ENCODE measurements around the gene LASP1NB.

Gene LASP1NB

DNA sequence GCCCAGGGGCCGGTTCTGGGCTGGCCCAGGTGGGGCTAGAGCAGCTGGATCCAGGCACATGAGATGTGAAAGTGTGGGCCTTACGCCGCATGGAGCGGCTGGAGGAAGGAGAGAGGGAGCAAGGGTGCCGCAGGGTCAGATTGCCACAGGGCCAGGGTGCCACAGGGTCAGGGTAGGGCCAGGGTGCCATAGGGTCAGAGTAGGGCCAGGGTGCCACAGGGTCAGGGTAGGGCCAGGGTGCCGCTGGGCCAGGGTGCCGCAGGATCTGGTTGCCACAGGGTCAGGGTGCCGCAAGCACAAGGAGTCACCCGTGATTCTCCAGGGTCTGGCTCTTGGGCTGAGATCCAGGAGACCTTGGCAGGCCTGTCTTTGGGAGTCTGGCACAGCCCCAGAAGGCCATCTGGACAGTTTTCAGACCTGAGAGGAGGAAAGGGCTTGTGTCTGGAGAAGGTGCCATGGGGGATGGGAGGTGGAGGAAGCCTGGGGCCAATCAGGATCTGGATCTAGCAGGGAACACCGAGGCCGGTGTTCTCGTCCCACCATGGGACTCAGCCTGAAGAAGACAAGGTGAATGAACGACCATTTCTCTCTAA, 13.1 kb upstream of the LASP1NB start:
- H3K4me3 ChIP-seq: no peak overlapping the region
- no peaks in the 10 kb centered on the region for H3K9me3 ChIP-seq
- TF ChIP-seq POLR2A (IDR thresholded peaks at IDR 0.05): no peak
- TF ChIP-seq, protein P1, sequence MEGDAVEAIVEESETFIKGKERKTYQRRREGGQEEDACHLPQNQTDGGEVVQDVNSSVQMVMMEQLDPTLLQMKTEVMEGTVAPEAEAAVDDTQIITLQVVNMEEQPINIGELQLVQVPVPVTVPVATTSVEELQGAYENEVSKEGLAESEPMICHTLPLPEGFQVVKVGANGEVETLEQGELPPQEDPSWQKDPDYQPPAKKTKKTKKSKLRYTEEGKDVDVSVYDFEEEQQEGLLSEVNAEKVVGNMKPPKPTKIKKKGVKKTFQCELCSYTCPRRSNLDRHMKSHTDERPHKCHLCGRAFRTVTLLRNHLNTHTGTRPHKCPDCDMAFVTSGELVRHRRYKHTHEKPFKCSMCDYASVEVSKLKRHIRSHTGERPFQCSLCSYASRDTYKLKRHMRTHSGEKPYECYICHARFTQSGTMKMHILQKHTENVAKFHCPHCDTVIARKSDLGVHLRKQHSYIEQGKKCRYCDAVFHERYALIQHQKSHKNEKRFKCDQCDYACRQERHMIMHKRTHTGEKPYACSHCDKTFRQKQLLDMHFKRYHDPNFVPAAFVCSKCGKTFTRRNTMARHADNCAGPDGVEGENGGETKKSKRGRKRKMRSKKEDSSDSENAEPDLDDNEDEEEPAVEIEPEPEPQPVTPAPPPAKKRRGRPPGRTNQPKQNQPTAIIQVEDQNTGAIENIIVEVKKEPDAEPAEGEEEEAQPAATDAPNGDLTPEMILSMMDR (IDR thresholded peaks at IDR 0.05): no peak
- intact Hi-C loops (cut with DNase I): no loop called here
- DNase-seq (peak; percentile 59 to 94 (median 93)), ATAC-seq (peak; percentile 74 to 95 (median 90))
- peak overlapping the region in 1 of 3 donors; percentile 34 for H3K27ac ChIP-seq
- WGBS (ENCODE audit: insufficient coverage, low coverage, low lambda C conversion rate, missing lambda C conversion rate): 15% methylated on average over 7 of the region's 13 CpGs
- peaks cover 0 to 27% (median 11%) of the 10 kb centered on the region in 4 donors for H3K36me3 ChIP-seq
- H3K4me1 ChIP-seq: peaks cover 0 to 58% (median 24%) of the 10 kb centered on the region in 4 donors
- no peaks in the 10 kb centered on the region for H3K27me3 ChIP-seq

DNA sequence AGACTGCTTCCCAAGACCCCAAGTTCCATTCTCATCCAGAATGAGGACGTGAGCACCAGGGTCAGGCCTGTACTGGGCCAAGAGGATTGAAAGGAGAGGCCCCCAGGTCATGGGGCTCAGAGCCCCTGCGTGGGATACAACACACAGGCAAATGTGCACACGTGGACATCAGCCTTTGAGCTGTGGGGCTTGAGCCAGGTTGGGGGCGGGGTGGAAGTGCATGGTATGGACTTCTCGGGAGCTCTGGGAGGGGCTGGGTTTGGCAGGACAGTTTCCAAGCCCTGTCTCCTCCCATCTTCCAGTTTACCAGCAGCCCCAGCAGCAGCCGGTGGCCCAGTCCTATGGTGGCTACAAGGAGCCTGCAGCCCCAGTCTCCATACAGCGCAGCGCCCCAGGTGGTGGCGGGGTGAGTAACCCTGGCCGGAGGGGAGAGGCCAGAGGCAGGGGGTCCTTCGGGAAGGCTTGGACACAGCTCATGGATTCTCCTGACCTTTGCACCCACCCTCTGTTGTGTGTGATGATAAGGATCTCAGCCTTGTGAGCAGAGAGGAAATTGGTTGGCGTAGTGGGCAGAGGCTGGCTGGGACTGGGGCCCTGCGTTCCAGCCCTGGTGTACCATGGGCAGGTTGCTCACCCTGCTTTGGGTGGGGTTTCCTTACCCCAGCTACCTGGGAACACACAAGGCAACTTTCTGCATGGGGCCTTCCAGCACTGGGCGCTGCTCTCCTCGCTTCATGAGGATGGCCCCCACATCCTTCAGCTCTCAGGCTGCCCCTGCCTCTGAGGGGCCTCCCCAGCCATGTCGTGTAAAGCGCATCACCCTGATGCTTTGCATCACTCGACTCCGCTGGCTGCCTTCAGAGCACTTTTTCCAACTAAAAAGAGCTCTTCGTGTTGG, 10.4 kb upstream of the LASP1NB start:
- intact Hi-C loops (cut with DNase I): no loop called here
- DNase-seq (peak in 2 of 3 donors; percentile 47 to 83), ATAC-seq (peak; percentile 40 to 62 (median 52))
- Histone ChIP-seq H3K4me1 (peaks cover 0 to 71% (median 24%) of the 10 kb centered on the region in 4 donors), H3K36me3 (peaks cover 11 to 42% (median 28%) of the 10 kb centered on the region in 4 donors), H3K27me3 (no peaks in the 10 kb centered on the region), H3K4me3 (peak overlapping the region in 2 of 3 donors; percentile 16 to 26), H3K9me3 (no peaks in the 10 kb centered on the region), H3K27ac (peak overlapping the region in 1 of 3 donors; percentile 33)
- no CpG with 5 or more reads among the region's 20 CpGs for WGBS (ENCODE audit: insufficient coverage, low coverage, low lambda C conversion rate, missing lambda C conversion rate)
- no peak for TF ChIP-seq POLR2A (IDR thresholded peaks at IDR 0.05)
- TF ChIP-seq, protein P1 (IDR thresholded peaks at IDR 0.05): peak in 1 of 4 donors; percentile 26

DNA sequence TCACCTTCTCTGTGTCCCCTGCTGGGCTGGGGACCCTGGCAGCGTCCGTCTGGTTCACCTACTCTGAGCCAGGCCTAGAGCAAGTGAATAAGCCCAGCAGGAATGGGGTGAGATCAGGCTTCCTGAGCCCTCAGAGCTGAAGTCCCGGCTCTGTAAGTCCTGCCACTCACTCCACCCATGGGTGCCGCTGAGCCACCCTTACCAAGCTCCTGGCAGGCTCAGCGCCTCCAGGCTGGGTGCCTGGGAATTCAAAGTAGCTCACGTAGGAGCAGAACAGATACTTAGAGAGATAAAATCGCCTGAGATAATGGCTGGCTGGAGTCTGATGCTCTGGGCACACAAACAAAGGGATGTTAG, 9.8 kb upstream of the LASP1NB start:
- TF ChIP-seq, protein P1 (IDR thresholded peaks at IDR 0.05): no peak
- no peak for TF ChIP-seq POLR2A (IDR thresholded peaks at IDR 0.05)
- Histone ChIP-seq H3K36me3 (peaks cover 13 to 47% (median 29%) of the 10 kb centered on the region in 4 donors), H3K27me3 (no peaks in the 10 kb centered on the region), H3K4me1 (peaks cover 0 to 71% (median 24%) of the 10 kb centered on the region in 4 donors), H3K27ac (peak overlapping the region in 1 of 3 donors; percentile 33), H3K9me3 (no peaks in the 10 kb centered on the region), H3K4me3 (peak overlapping the region in 2 of 3 donors; percentile 16 to 26)
- ATAC-seq (no peak), DNase-seq (peak in 2 of 3 donors; percentile 28 to 45)
- WGBS (ENCODE audit: insufficient coverage, low coverage, low lambda C conversion rate, missing lambda C conversion rate): 96% methylated on average over 5 of the region's 7 CpGs
- intact Hi-C loops (cut with DNase I): no loop called here

GRCh38 chr17:38916771-38917170, 8.6 kb upstream of the LASP1NB start:
- peaks cover 13 to 47% (median 27%) of the 10 kb centered on the region in 4 donors for H3K36me3 ChIP-seq
- no peaks in the 10 kb centered on the region for H3K27me3 ChIP-seq
- no peak for TF ChIP-seq POLR2A (IDR thresholded peaks at IDR 0.05)
- TF ChIP-seq, protein P1 (IDR thresholded peaks at IDR 0.05): no peak
- peaks cover 0 to 64% (median 22%) of the 10 kb centered on the region in 4 donors for H3K4me1 ChIP-seq
- H3K9me3 ChIP-seq: no peaks in the 10 kb centered on the region
- DNase-seq (peak in 2 of 3 donors; percentile 9 to 18), ATAC-seq (no peak)
- H3K27ac ChIP-seq: no peak overlapping the region
- no peak overlapping the region for H3K4me3 ChIP-seq
- intact Hi-C loops (cut with DNase I): no loop called here
- WGBS (ENCODE audit: insufficient coverage, low coverage, low lambda C conversion rate, missing lambda C conversion rate): 50% methylated on average over 6 of the region's 8 CpGs

Data from right lobe of liver (tissue), 6 donors.